HepG2 (cell line): ENCODE data around the gene SFT2D2. TPM values are rescaled to one million over a fixed set of nuclear protein-coding genes. Genes with fewer than 3 reads are reported as not detected.
A peak's percentile ranks its signal among the peaks of the same experiment; 100 is the strongest.

Experiments used
- ATAC-seq: fragments of 200-7000 bp; cut with Tn5 transposase; 3 replicates; pipeline ENCODE4 v1.9.1; 2020; ENCODE audit warnings: mild to moderate bottlenecking, moderate library complexity
- BruUV-seq: library from RNA; stranded (reverse); fragments of 400-500 nt; replicated peaks from 2 replicates; lab custom pipeline; 2021; lab: Mats Ljungman, UMichigan
- CTCF ChIA-PET: fragments of 300-600 bp; formaldehyde crosslinking; extraction: SDS; loops from one replicate; lab custom pipeline; 2021; ENCODE audit warnings: low total read pairs, inconsistent platforms, low intra/inter-chr PET ratio; lab: Yijun Ruan, JAX
- POLR2A ChIA-PET: fragments of 350-600 bp; sonication (Branson Sonifier 250); formaldehyde crosslinking; loops from one replicate; lab custom pipeline; 2020; ENCODE audit warnings: antibody characterized with exemption, inconsistent platforms; lab: Yijun Ruan, JAX
- DNase-seq: peaks from one replicate; pipeline ENCODE4 v3.0.0-alpha.2; 2015; ENCODE audit warnings: low spot score
- FAIRE-seq: peaks from 3 replicates; lab custom pipeline; 2011; peaks lifted over from hg19 to GRCh38; lab: Jason Lieb, UNC
- H2AFZ ChIP-seq: one replicate; pipeline ENCODE4 v1.6.1; 2011; ENCODE audit warnings: low read length, inconsistent platforms
- H3K27ac ChIP-seq: fragments of 300-600 bp; 3 replicates; pipeline ENCODE4 v1.8.0; 2011; ENCODE audit warnings: mixed run types, mild to moderate bottlenecking, mixed read lengths, low read length, inconsistent platforms; ENCODE audit not compliant: insufficient read depth; ENCODE audit errors: extremely low read length
- H3K27me3 ChIP-seq, 2 experiments: fragments of 200-600 bp in 1 of 2; 2 replicates in 1 of 2; 3 replicates in 1 of 2; pipeline versions ENCODE4 v1.6.0 to v1.8.0; 2011; ENCODE audit warnings: low read length in 2 of 2, mild to moderate bottlenecking in 2 of 2, moderate library complexity in 2 of 2, inconsistent platforms in 1 of 2; ENCODE audit not compliant: insufficient read depth in 2 of 2, control insufficient read depth in 1 of 2
- H3K36me3 ChIP-seq, 2 experiments: fragments of 200-600 bp in 1 of 2; replicated peaks in 1 of 2; 2 replicates in 1 of 2; 3 replicates in 1 of 2; pipeline versions ENCODE4 v1.5.1 to v1.8.0; 2011; ENCODE audit warnings: low read length in 2 of 2, inconsistent platforms in 1 of 2; ENCODE audit not compliant: insufficient read depth in 2 of 2, control insufficient read depth in 1 of 2
- H3K4me1 ChIP-seq: 2 replicates; pipeline ENCODE4 v1.5.1; 2012; ENCODE audit warnings: low read length, inconsistent platforms; ENCODE audit not compliant: insufficient read depth
- H3K4me2 ChIP-seq: 2 replicates; pipeline ENCODE4 v1.6.0; 2011; ENCODE audit warnings: low read depth, low read length, inconsistent platforms
- H3K4me3 ChIP-seq, 3 experiments: fragments of 200-600 bp in 1 of 3; sonication (generic), shearing (Covaris generic) in 1 of 3; replicated peaks in 1 of 3; 2 replicates each; pipeline ENCODE4 v1.5.1; 2011 to 2016; ENCODE audit warnings: low read length in 3 of 3, inconsistent platforms in 2 of 3, low read depth in 2 of 3, mild to moderate bottlenecking in 2 of 3, control low read depth in 1 of 3, mixed read lengths in 1 of 3; ENCODE audit not compliant: insufficient read depth in 1 of 3
- H3K79me2 ChIP-seq: one replicate; pipeline ENCODE4 v1.6.1; 2011; ENCODE audit warnings: low read length, inconsistent platforms; ENCODE audit not compliant: insufficient read depth
- H3K9ac ChIP-seq: 2 replicates; pipeline ENCODE4 v1.6.0; 2011; ENCODE audit warnings: mild to moderate bottlenecking, low read depth, low read length, inconsistent platforms; ENCODE audit not compliant: insufficient read depth
- H3K9me3 ChIP-seq: 2 replicates; pipeline ENCODE4 v1.5.1; 2012; ENCODE audit warnings: mild to moderate bottlenecking, low read length
- H4K20me1 ChIP-seq: 2 replicates; pipeline ENCODE4 v1.6.0; 2011; ENCODE audit warnings: inconsistent platforms, mild to moderate bottlenecking, low read length, moderate library complexity; ENCODE audit not compliant: insufficient read depth
- CBX2 ChIP-seq, 2 experiments: fragments of 200-600 bp in 1 of 2; sonication (generic); formaldehyde crosslinking in 1 of 2; IDR thresholded peaks; 2 replicates each; pipeline versions ENCODE4 v1.7.0 to v1.8.1; 2018 to 2022; ENCODE audit warnings: low read depth in 2 of 2, low read length in 1 of 2, mild to moderate bottlenecking in 1 of 2, missing genetic modification reagents in 1 of 2
- KLF9 ChIP-seq: IDR thresholded peaks from 2 replicates; pipeline ENCODE4 v1.6.1; 2016; ENCODE audit warnings: low read depth
- RBAK ChIP-seq: sonication (generic); formaldehyde crosslinking; IDR thresholded peaks from 2 replicates; pipeline ENCODE4 v1.5.1; 2020; ENCODE audit warnings: mild to moderate bottlenecking, missing genetic modification reagents
- ZFP90 ChIP-seq: sonication (generic); formaldehyde crosslinking; IDR thresholded peaks from 2 replicates; pipeline ENCODE4 v1.8.0; 2022; ENCODE audit warnings: missing genetic modification reagents, mild to moderate bottlenecking, inconsistent platforms, borderline replicate concordance
- ZKSCAN1 ChIP-seq: fragments of 150-350 bp; IDR thresholded peaks from 2 replicates; pipeline ENCODE4 v1.6.1; 2014; ENCODE audit warnings: low read length
- ZNF205 ChIP-seq: IDR thresholded peaks from 2 replicates; pipeline ENCODE4 v1.6.1; 2018; ENCODE audit warnings: missing biosample characterization, missing genetic modification reagents
- ZNF652 ChIP-seq: IDR thresholded peaks from 2 replicates; pipeline ENCODE4 v1.6.1; 2016; ENCODE audit warnings: low read depth, borderline replicate concordance
- ZNF749 ChIP-seq: sonication (generic); formaldehyde crosslinking; IDR thresholded peaks from 2 replicates; pipeline ENCODE4 v1.8.0; 2022; ENCODE audit warnings: mild to moderate bottlenecking, missing genetic modification reagents, moderate library complexity, borderline replicate concordance
- WGBS: methylation state at CpG from one replicate; pipeline ENCODE4 v1.1.6; 2017; ENCODE audit warnings: low lambda C conversion rate; 5-methylcytosine and 5-hydroxymethylcytosine counted together
- in situ Hi-C: cut with HindIII; loops from 2 replicates; pipeline ENCODE4 v1.10.0; 2017; ENCODE audit warnings: low pct_unique_long_range_greater_than_20kb; ENCODE audit not compliant: extremely low pct_ligation_motif_present
- intact Hi-C: fragments of 100-400 bp; cut with micrococcal nuclease; formaldehyde crosslinking; loops from one replicate; pipeline ENCODE4 v1.10.0; 2022; ENCODE audit not compliant: unreplicated experiment
- polyA plus RNA-seq, 8 experiments: library from polyadenylated mRNA; depleted of rRNA in 3 of 8; stranded (reverse) in 7 of 8; unstranded in 1 of 8; fragments of >200 nt; fragmentation: Illumina TruSeq in 4 of 8; extraction: Trizol in 4 of 8; gene quantifications; 2 replicates each; pipeline versions ENCODE4 v1.2.1 to v1.2.3, GENCODE V29; 2011 to 2016; ENCODE audit warnings: low read depth in 4 of 8, missing spikeins in 1 of 8, mixed read lengths in 1 of 8; ENCODE audit not compliant: insufficient read depth in 1 of 8
- total RNA-seq, 5 experiments: library from RNA; depleted of rRNA; stranded (reverse); fragments of >200 nt; fragmentation: Illumina TruSeq; extraction: Trizol; gene quantifications; 2 replicates each; pipeline ENCODE4 v1.2.3, GENCODE V29; 2016; ENCODE audit warnings: low read depth in 1 of 5
- TF ChIP-seq, protein P1 (sequence below): sonication (generic); formaldehyde crosslinking; IDR thresholded peaks from 2 replicates; pipeline ENCODE4 v1.9.0; 2021; ENCODE audit warnings: missing genetic modification reagents, borderline replicate concordance

SFT2D2 gene
- total and polyA plus RNA-seq, 2 of the 13 experiments (the other 11 are each of a cell fraction or from before 2014, with no cell fraction given): 10.0 to 28.8 TPM

DNA sequence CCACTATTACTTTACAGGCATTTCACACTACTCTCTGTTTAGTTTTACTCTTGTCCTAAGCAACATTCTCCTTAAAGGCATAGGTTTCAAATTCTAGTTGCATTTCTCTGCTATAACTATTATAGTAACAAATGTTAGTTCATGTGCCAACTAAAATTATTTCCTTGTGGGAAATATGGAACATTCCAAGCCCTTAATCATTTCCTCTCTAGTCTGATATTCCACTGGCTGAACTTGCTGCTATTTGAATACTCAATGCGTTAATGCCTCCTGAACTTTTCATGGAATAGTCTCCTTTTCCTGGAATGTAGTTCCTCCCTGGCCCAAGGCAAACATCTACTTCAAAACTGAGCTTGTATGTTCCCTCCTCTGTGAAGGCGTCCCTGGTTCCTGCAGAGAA lies 35.6 kb downstream of the SFT2D2 start (continued):
- TF ChIP-seq CBX2 (IDR thresholded peaks at IDR 0.05; ENCODE audit: low read depth, low read length) (no peak), CBX2 (CRISPR knock-in tag; IDR thresholded peaks at IDR 0.05; ENCODE audit: low read depth) (no peak), ZNF205 (CRISPR knock-in tag) (no peak), KLF9 (CRISPR knock-in tag) (no peak), ZNF652 (CRISPR knock-in tag) (no peak), ZNF749 (CRISPR knock-in tag) (no peak), ZFP90 (CRISPR knock-in tag) (no peak)
- TF ChIP-seq, protein P1, sequence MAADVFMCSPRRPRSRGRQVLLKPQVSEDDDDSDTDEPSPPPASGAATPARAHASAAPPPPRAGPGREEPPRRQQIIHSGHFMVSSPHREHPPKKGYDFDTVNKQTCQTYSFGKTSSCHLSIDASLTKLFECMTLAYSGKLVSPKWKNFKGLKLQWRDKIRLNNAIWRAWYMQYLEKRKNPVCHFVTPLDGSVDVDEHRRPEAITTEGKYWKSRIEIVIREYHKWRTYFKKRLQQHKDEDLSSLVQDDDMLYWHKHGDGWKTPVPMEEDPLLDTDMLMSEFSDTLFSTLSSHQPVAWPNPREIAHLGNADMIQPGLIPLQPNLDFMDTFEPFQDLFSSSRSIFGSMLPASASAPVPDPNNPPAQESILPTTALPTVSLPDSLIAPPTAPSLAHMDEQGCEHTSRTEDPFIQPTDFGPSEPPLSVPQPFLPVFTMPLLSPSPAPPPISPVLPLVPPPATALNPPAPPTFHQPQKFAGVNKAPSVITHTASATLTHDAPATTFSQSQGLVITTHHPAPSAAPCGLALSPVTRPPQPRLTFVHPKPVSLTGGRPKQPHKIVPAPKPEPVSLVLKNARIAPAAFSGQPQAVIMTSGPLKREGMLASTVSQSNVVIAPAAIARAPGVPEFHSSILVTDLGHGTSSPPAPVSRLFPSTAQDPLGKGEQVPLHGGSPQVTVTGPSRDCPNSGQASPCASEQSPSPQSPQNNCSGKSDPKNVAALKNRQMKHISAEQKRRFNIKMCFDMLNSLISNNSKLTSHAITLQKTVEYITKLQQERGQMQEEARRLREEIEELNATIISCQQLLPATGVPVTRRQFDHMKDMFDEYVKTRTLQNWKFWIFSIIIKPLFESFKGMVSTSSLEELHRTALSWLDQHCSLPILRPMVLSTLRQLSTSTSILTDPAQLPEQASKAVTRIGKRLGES (CRISPR knock-in tag): no peak

DNA sequence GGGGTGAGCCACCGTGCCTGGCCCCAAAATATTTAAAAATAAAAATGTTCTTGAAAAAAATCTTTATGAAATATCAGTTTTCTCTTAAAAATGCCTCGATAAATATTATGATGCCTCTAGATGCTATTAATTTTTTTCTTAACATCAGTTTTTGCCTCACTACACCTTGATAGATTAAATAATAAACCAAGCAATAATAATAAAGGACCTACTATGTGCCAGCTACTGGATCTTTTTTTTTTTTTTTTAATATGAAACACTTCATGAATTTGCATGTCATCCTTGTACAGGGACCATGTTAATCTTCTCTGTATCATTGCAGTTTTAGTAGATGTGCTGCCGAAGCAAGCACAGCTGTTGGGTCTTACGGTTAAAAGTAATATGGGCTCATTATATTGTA lies 37.3 kb downstream of the SFT2D2 start:
- in situ Hi-C loops (no loop called here), intact Hi-C loops (no loop called here)
- no peak for FAIRE-seq
- ChIA-PET CTCF (no interaction called here), POLR2A (no interaction called here)
- H3K36me3 ChIP-seq: no peaks in the 10 kb centered on the region
- DNase-seq: no peak
- H3K27me3 ChIP-seq: no peaks in the 10 kb centered on the region
- H3K4me1 ChIP-seq: no peaks in the 10 kb centered on the region
- ATAC-seq: no peak
- no peak overlapping the region for H2AFZ ChIP-seq
- no peak overlapping the region for H3K9ac ChIP-seq
- H3K4me2 ChIP-seq: no peak overlapping the region
- H3K27ac ChIP-seq: no peak overlapping the region
- TF ChIP-seq ZKSCAN1 (peak; percentile 78; the same call in 1 of the 2 replicates), RBAK (no peak)
- no peaks in the 10 kb centered on the region for H3K9me3 ChIP-seq
- H3K79me2 ChIP-seq: no peaks in the 10 kb centered on the region
- WGBS: 92% methylated on average over 4 of the region's 4 CpGs
- BruUV-seq: no TSS peak
- no peaks in the 10 kb centered on the region for H4K20me1 ChIP-seq
- no peak overlapping the region for H3K4me3 ChIP-seq
